ENCODE measurements around the gene DMPK. TPM values are rescaled to one million over a fixed set of nuclear protein-coding genes. Genes with fewer than 3 reads are reported as not detected.

The DMPK gene
- total RNA-seq, 2 donors from 2014 or later, result 30.6 to 36.0 TPM

DNA sequence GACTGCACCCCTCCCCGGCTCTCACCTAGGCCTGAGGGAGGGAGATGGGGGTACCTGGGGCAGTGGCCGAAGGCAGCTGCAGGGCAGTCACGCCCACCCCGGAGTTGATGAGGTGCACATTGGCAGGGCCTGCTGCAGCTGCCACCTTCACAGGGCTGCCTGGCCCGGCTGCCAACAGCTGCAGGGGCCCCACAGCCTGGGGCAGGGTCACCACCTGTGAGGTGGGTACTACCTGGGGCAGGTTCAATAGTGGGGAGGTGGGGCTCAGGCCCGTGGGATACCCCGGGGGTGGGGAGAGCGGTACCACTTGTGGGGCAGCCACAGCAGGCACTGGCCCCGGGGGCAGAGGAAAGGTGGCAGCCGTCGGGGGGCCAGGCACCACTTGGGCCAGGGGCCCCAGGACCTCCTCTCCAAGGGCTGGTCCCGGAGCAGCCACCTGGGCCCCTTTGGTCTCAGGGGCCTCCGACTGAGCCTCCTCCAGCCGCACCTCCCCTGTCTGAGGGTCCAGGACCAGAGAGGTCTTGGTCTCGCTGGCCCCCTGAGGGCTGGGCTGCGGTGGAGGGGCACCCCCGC lies 15.9 kb downstream of the DMPK start:
- Histone ChIP-seq H3K4me1 (peaks cover 8% of the 10 kb centered on the region), H3K36me3 (no peaks in the 10 kb centered on the region), H3K9ac (ENCODE audit: low read depth in 2 of 2, low read length in 2 of 2) (peak overlapping the region in 1 of 2 donors; percentile 95), H3K9me3 (no peaks in the 10 kb centered on the region), H3K27ac (peak overlapping the region; percentile 97), H3K4me3 (peak overlapping the region; percentile 77), H3K27me3 (no peaks in the 10 kb centered on the region)
- TF ChIP-seq, protein P1, sequence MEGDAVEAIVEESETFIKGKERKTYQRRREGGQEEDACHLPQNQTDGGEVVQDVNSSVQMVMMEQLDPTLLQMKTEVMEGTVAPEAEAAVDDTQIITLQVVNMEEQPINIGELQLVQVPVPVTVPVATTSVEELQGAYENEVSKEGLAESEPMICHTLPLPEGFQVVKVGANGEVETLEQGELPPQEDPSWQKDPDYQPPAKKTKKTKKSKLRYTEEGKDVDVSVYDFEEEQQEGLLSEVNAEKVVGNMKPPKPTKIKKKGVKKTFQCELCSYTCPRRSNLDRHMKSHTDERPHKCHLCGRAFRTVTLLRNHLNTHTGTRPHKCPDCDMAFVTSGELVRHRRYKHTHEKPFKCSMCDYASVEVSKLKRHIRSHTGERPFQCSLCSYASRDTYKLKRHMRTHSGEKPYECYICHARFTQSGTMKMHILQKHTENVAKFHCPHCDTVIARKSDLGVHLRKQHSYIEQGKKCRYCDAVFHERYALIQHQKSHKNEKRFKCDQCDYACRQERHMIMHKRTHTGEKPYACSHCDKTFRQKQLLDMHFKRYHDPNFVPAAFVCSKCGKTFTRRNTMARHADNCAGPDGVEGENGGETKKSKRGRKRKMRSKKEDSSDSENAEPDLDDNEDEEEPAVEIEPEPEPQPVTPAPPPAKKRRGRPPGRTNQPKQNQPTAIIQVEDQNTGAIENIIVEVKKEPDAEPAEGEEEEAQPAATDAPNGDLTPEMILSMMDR (IDR thresholded peaks at IDR 0.05), result no peak
- intact Hi-C loops (cut with DNase I), result loop anchor here (5.0 kb wide), 2 partner anchors 49 to 74 kb away; partner anchors contain the start of genes QPCTL and SNRPD2
- DNase-seq, result no peak

GRCh38 chr19:45765702-45766295 lies 16.5 kb downstream of the DMPK start:
- no peak for DNase-seq

GRCh38 chr19:45764945-45765701 lies 17.2 kb downstream of the DMPK start:
- Histone ChIP-seq H3K36me3 (no peaks in the 10 kb centered on the region), H3K4me1 (peaks cover 8% of the 10 kb centered on the region), H3K4me3 (no peak overlapping the region), H3K27ac (no peak overlapping the region), H3K9ac (ENCODE audit: low read depth in 2 of 2, low read length in 2 of 2) (peak overlapping the region in 1 of 2 donors; percentile 24), H3K27me3 (no peaks in the 10 kb centered on the region), H3K9me3 (no peaks in the 10 kb centered on the region)
- DNase-seq, result no peak
- TF ChIP-seq, protein P1 (IDR thresholded peaks at IDR 0.05), result no peak
- intact Hi-C loops (cut with DNase I), result loop anchor here (5.0 kb wide), 2 partner anchors 48 to 73 kb away; partner anchors contain the start of genes QPCTL and SNRPD2

More at GRCh38 chr19:45765702-45766295, 16.5 kb downstream of the DMPK start:
- Histone ChIP-seq H3K27me3 (no peaks in the 10 kb centered on the region), H3K4me3 (no peak overlapping the region), H3K4me1 (peaks cover 8% of the 10 kb centered on the region), H3K27ac (no peak overlapping the region), H3K36me3 (no peaks in the 10 kb centered on the region), H3K9me3 (no peaks in the 10 kb centered on the region), H3K9ac (ENCODE audit: low read depth in 2 of 2, low read length in 2 of 2) (peak overlapping the region in 1 of 2 donors; percentile 24)
- TF ChIP-seq, protein P1 (IDR thresholded peaks at IDR 0.05), result no peak
- intact Hi-C loops (cut with DNase I), result loop anchor here (5.0 kb wide), 2 partner anchors 48 to 73 kb away; partner anchors contain the start of genes QPCTL and SNRPD2

GRCh38 chr19:45764475-45764874 lies 17.8 kb downstream of the DMPK start:
- TF ChIP-seq, protein P1 (IDR thresholded peaks at IDR 0.05), result no peak
- Histone ChIP-seq H3K36me3 (no peaks in the 10 kb centered on the region), H3K9me3 (no peaks in the 10 kb centered on the region), H3K27me3 (no peaks in the 10 kb centered on the region), H3K4me1 (peaks cover 8% of the 10 kb centered on the region), H3K4me3 (no peak overlapping the region), H3K9ac (ENCODE audit: low read depth in 2 of 2, low read length in 2 of 2) (no peak overlapping the region), H3K27ac (no peak overlapping the region)
- intact Hi-C loops (cut with DNase I), result no loop called here
- DNase-seq, result no peak

GRCh38 chr19:45763691-45764294 lies 18.5 kb downstream of the DMPK start:
- intact Hi-C loops (cut with DNase I), result no loop called here
- H3K4me3 ChIP-seq, result no peak overlapping the region
- no peak overlapping the region for H3K9ac ChIP-seq (ENCODE audit: low read depth in 2 of 2, low read length in 2 of 2)
- H3K4me1 ChIP-seq, result peaks cover 8% of the 10 kb centered on the region
- H3K27ac ChIP-seq, result no peak overlapping the region
- no peaks in the 10 kb centered on the region for H3K36me3 ChIP-seq
- H3K27me3 ChIP-seq, result no peaks in the 10 kb centered on the region
- no peaks in the 10 kb centered on the region for H3K9me3 ChIP-seq
- DNase-seq, result no peak
- TF ChIP-seq, protein P1 (IDR thresholded peaks at IDR 0.05), result no peak
